Mucosa of stomach (tissue), 1 donor: ENCODE results near the gene LRMDA.

Experiments
- H3K27me3 ChIP-seq: one replicate; pipeline ENCODE4 v1.7.0; 2013; ENCODE audit warnings: mild to moderate bottlenecking, low read length; ENCODE audit not compliant: control insufficient read depth, insufficient read depth
- H3K36me3 ChIP-seq: one replicate; pipeline ENCODE4 v1.7.0; 2013; ENCODE audit warnings: low read length; ENCODE audit not compliant: control insufficient read depth, insufficient read depth
- H3K4me1 ChIP-seq: one replicate; pipeline ENCODE4 v1.7.0; 2013; ENCODE audit warnings: mild to moderate bottlenecking, low read length; ENCODE audit not compliant: control insufficient read depth, insufficient read depth
- H3K4me3 ChIP-seq: one replicate; pipeline ENCODE4 v1.7.0; 2013; ENCODE audit warnings: low read length
- H3K9ac ChIP-seq: one replicate; pipeline ENCODE4 v1.7.0; 2013; ENCODE audit warnings: mild to moderate bottlenecking, low read length, moderate library complexity
- H3K9me3 ChIP-seq: one replicate; pipeline ENCODE4 v1.7.0; 2013; ENCODE audit warnings: mild to moderate bottlenecking, low read length, moderate library complexity; ENCODE audit not compliant: control insufficient read depth
- donor health status: Pancreatic carcinoma.

LRMDA gene

GRCh38 chr10:76354921-76355320, 923.5 kb downstream of the LRMDA start:
- Histone ChIP-seq H3K27me3 (no peaks in the 10 kb centered on the region), H3K9ac (no peak overlapping the region), H3K9me3 (no peaks in the 10 kb centered on the region), H3K36me3 (no peaks in the 10 kb centered on the region), H3K4me3 (no peak overlapping the region), H3K4me1 (no peaks in the 10 kb centered on the region)

GRCh38 chr10:76356557-76356956, 925.1 kb downstream of the LRMDA start:
- no peaks in the 10 kb centered on the region for H3K9me3 ChIP-seq
- no peaks in the 10 kb centered on the region for H3K27me3 ChIP-seq
- no peak overlapping the region for H3K9ac ChIP-seq
- no peak overlapping the region for H3K4me3 ChIP-seq
- H3K4me1 ChIP-seq: no peaks in the 10 kb centered on the region
- no peaks in the 10 kb centered on the region for H3K36me3 ChIP-seq

GRCh38 chr10:76357726-76358415, 926.4 kb downstream of the LRMDA start:
- Histone ChIP-seq H3K4me1 (no peaks in the 10 kb centered on the region), H3K36me3 (no peaks in the 10 kb centered on the region), H3K4me3 (no peak overlapping the region), H3K27me3 (no peaks in the 10 kb centered on the region), H3K9me3 (no peaks in the 10 kb centered on the region), H3K9ac (no peak overlapping the region)

GRCh38 chr10:76358743-76359395, 927.4 kb downstream of the LRMDA start:
- no peaks in the 10 kb centered on the region for H3K4me1 ChIP-seq
- no peak overlapping the region for H3K4me3 ChIP-seq
- no peaks in the 10 kb centered on the region for H3K27me3 ChIP-seq
- no peaks in the 10 kb centered on the region for H3K36me3 ChIP-seq
- no peaks in the 10 kb centered on the region for H3K9me3 ChIP-seq
- no peak overlapping the region for H3K9ac ChIP-seq

- Histone ChIP-seq H3K27me3 (no peaks in the 10 kb centered on the region), H3K9ac (no peak overlapping the region), H3K4me3 (no peak overlapping the region), H3K9me3 (no peaks in the 10 kb centered on the region), H3K4me1 (no peaks in the 10 kb centered on the region), H3K36me3 (no peaks in the 10 kb centered on the region)
Observed at GRCh38 chr10:76375761-76376160, 944.3 kb downstream of the LRMDA start.

GRCh38 chr10:76382381-76382851, 951.0 kb downstream of the LRMDA start:
- Histone ChIP-seq H3K9ac (no peak overlapping the region), H3K9me3 (no peaks in the 10 kb centered on the region), H3K27me3 (no peaks in the 10 kb centered on the region), H3K4me3 (no peak overlapping the region), H3K36me3 (no peaks in the 10 kb centered on the region), H3K4me1 (no peaks in the 10 kb centered on the region)

- Histone ChIP-seq H3K27me3 (no peaks in the 10 kb centered on the region), H3K4me3 (no peak overlapping the region), H3K4me1 (no peaks in the 10 kb centered on the region), H3K9me3 (no peaks in the 10 kb centered on the region), H3K9ac (no peak overlapping the region), H3K36me3 (no peaks in the 10 kb centered on the region)
Observed at GRCh38 chr10:76388321-76389023, 957.0 kb downstream of the LRMDA start.

GRCh38 chr10:76393875-76394706, 962.7 kb downstream of the LRMDA start:
- no peaks in the 10 kb centered on the region for H3K36me3 ChIP-seq
- no peaks in the 10 kb centered on the region for H3K9me3 ChIP-seq
- H3K4me3 ChIP-seq: no peak overlapping the region
- H3K4me1 ChIP-seq: no peaks in the 10 kb centered on the region
- H3K27me3 ChIP-seq: no peaks in the 10 kb centered on the region
- no peak overlapping the region for H3K9ac ChIP-seq

- H3K36me3 ChIP-seq: no peaks in the 10 kb centered on the region
- H3K9ac ChIP-seq: no peak overlapping the region
- H3K27me3 ChIP-seq: no peaks in the 10 kb centered on the region
- H3K4me1 ChIP-seq: no peaks in the 10 kb centered on the region
- H3K9me3 ChIP-seq: no peaks in the 10 kb centered on the region
- no peak overlapping the region for H3K4me3 ChIP-seq
Observed at GRCh38 chr10:76394707-76395042, 963.3 kb downstream of the LRMDA start.

- Histone ChIP-seq H3K9ac (no peak overlapping the region), H3K9me3 (no peaks in the 10 kb centered on the region), H3K27me3 (no peaks in the 10 kb centered on the region), H3K36me3 (no peaks in the 10 kb centered on the region), H3K4me1 (no peaks in the 10 kb centered on the region), H3K4me3 (no peak overlapping the region)
Observed at GRCh38 chr10:76395251-76395650, 963.8 kb downstream of the LRMDA start.

- Histone ChIP-seq H3K27me3 (no peaks in the 10 kb centered on the region), H3K4me3 (no peak overlapping the region), H3K4me1 (no peaks in the 10 kb centered on the region), H3K9ac (no peak overlapping the region), H3K36me3 (no peaks in the 10 kb centered on the region), H3K9me3 (no peaks in the 10 kb centered on the region)
Observed at GRCh38 chr10:76396134-76396533, 964.7 kb downstream of the LRMDA start.
